Activated T-cell treated with anti-CD3 and anti-CD28 coated beads, Interleukin-2, amount 50 U/mL, for 4 hours (primary cell): ENCODE measurements around the gene SLC30A9. TPM values are rescaled to one million over a fixed set of nuclear protein-coding genes. Genes with fewer than 3 reads are reported as not detected.

Source experiments
- ATAC-seq, 2 donors: fragments of 200-7000 bp; cut with Tn5 transposase; one replicate each; pipeline ENCODE4 v1.10.0; 2021
- DNase-seq: peaks from one replicate; pipeline ENCODE4 v3.0.0-alpha.2; 2020
- H3K27me3 Mint-ChIP-seq: one replicate; pipeline ENCODE4 v1.8.0; 2021; ENCODE audit warnings: low read depth, mixed read lengths
- H3K36me3 Mint-ChIP-seq: one replicate; pipeline ENCODE4 v1.8.0; 2022; ENCODE audit warnings: mixed read lengths; ENCODE audit not compliant: insufficient read depth
- H3K4me1 Mint-ChIP-seq: one replicate; pipeline ENCODE4 v1.8.0; 2021; ENCODE audit warnings: low read depth, mixed read lengths
- H3K4me3 Mint-ChIP-seq: one replicate; pipeline ENCODE4 v1.8.0; 2021; ENCODE audit warnings: mild to moderate bottlenecking, moderate library complexity, mixed read lengths
- H3K9me3 Mint-ChIP-seq: one replicate; pipeline ENCODE4 v1.8.0; 2021; ENCODE audit warnings: mixed read lengths
- total RNA-seq, 3 donors: library from RNA; stranded (reverse); gene quantifications; one replicate each; pipeline ENCODE4 v1.2.1, GENCODE V29; 2021

The SLC30A9 gene
- total RNA-seq, 3 donors from 2014 or later = 36.4 to 44.3 (median 37.6) TPM

DNA sequence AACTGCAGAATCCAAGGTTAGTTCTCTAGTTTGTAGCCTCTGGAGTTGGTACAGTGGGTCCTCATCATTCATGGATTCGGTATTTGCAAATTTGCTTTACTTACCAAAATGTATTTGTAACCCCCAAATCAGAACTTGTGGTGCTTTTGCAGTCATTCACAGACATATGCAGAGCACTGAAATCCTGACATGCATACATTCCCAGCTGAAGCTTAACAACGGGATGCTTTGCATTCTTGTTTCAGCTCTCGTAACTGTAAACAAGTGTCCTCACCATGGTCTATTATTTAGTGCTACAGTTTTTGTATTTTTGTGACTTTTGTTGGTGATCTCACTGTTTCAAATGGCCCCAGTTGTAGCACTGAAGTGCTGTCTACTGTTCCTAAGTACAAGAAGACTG lies 146.0 kb downstream of the SLC30A9 start:
- DNase-seq (no peak), ATAC-seq (no peak)
- H3K4me3 Mint-ChIP-seq = no peak overlapping the region
- H3K9me3 Mint-ChIP-seq = no peaks in the 10 kb centered on the region
- H3K36me3 Mint-ChIP-seq = no peaks in the 10 kb centered on the region
- peaks cover 7% of the 10 kb centered on the region for H3K27me3 Mint-ChIP-seq
- no peaks in the 10 kb centered on the region for H3K4me1 Mint-ChIP-seq

Other genes with a start within 250 kb of the SLC30A9 start
- gene PHOX2B, start 241.8 kb upstream of the SLC30A9 start, total RNA-seq = not detected
- gene TMEM33, start 55.1 kb upstream of the SLC30A9 start, total RNA-seq = 100 to 1,000 TPM in 1 of 3 donors, 10 to 100 TPM in 2; 89.1 to 103 (median 99.4) TPM
- under 1 TPM; 0.27 to 0.42 (median 0.38) TPM for gene DCAF4L1, start 8.8 kb upstream of the SLC30A9 start, total RNA-seq
- 1 to 10 TPM in 1 of 3 donors, under 1 TPM in 2; 0.28 to 1.3 (median 0.52) TPM for gene BEND4, start 162.1 kb downstream of the SLC30A9 start, total RNA-seq